IPS DF 4.7 (cell line): ENCODE measurements around the gene XXYLT1.

ENCODE experiments used
- DNase-seq: peaks from one replicate; pipeline ENCODE4 v3.0.0-alpha.2; 2013; ENCODE audit warnings: low spot score; ENCODE audit errors: extremely low read depth

Gene XXYLT1

GRCh38 chr3:195030791-195031321 lies 240.1 kb downstream of the XXYLT1 start:
- no peak for DNase-seq

- no peak for DNase-seq
Measured at GRCh38 chr3:195028877-195029606, 241.9 kb downstream of the XXYLT1 start.

- DNase-seq: no peak
Measured at GRCh38 chr3:195025884-195026200, 245.1 kb downstream of the XXYLT1 start.

GRCh38 chr3:195025056-195025883 lies 245.7 kb downstream of the XXYLT1 start:
- no peak for DNase-seq

GRCh38 chr3:195023989-195024388 lies 247.0 kb downstream of the XXYLT1 start:
- DNase-seq: no peak

GRCh38 chr3:195023576-195023975 lies 247.4 kb downstream of the XXYLT1 start:
- DNase-seq: no peak

GRCh38 chr3:195021692-195022091 lies 249.3 kb downstream of the XXYLT1 start:
- DNase-seq: no peak

- DNase-seq: no peak
Measured at GRCh38 chr3:195020921-195021320, 250.0 kb downstream of the XXYLT1 start.

- no peak for DNase-seq
Measured at GRCh38 chr3:195020185-195020584, 250.8 kb downstream of the XXYLT1 start.

- DNase-seq: no peak
Measured at GRCh38 chr3:195019335-195019734, 251.6 kb downstream of the XXYLT1 start.
